Ramos (cell line): ENCODE results near the gene DOCK2.
"Not testable (repeated sequence)": the region's sequence is repeated elsewhere in the genome, so short reads cannot be mapped to it uniquely, and the experiment has no call there.

Experiments
- in situ Hi-C: fragments of 300-500 bp; cut with MboI; formaldehyde crosslinking; loops from one replicate; pipeline ENCODE4 v1.14.3; 2022; ENCODE audit warnings: low sequenced_read_pairs; ENCODE audit not compliant: unreplicated experiment

The DOCK2 gene

DNA sequence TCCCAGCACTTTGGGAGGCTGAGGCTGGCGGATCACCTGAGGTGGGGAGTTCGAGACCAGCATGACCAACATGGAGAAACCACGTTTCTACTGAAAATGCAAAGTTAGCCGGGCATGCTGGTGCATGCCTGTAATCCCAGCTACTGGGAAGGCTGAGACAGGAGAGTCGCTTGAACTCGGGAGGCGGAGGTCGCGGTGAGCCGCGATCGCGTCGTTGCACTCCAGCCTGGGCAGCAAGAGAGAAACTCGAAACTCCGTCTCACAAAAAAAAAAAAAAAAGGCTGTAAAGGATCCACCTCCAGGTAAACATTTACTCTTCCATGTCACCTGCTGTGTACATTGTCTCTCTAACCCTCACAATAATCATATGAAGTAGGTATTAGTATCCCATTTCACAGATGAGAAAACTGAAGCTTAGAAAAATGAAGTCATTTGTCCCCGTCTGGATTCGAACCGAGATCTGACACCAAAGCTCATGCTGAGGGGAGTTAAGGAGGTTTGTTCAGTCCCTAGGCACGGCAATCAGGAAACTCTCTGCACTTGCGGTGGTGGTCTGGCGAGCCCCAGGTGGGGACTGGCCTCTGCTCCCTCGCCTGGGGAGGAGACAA, 494 bp upstream of the DOCK2 start:
- in situ Hi-C loops: no loop called here

DNA sequence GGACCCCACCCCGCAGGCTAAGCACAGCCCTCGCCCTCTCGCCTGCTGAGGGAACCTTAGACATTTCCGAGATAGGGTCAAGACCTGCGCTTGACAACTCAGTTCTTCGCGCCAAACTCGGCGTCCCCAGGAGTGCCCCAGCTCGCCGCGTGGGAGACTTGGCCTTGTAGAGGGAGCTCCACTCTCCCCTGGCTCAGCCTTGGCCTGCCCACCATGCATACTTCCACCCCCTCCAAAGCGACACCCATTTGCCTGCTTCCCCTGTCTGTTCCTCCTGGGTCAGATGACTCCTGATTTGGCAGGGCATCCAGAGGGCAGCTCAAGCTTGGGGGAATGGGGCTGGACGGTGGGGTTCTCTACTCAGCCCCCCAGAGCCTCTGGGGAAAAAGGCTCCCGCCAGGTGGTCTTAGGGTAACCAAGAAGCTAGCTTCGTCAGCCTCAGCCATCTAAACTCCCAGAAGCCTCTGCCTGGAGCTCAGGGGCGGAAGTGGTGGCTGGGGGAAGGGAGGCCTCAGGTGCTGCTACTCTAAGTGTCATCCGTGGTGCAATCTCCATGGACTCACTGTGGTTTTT, 560 bp downstream of the DOCK2 start:
- in situ Hi-C loops: no loop called here

- in situ Hi-C loops: no loop called here
Observed at GRCh38 chr5:169641253-169641652, 4.2 kb downstream of the DOCK2 start.

- in situ Hi-C loops: no loop called here
Observed at GRCh38 chr5:169646856-169647255, 9.8 kb downstream of the DOCK2 start.

- in situ Hi-C loops: no loop called here
Observed at GRCh38 chr5:169647566-169647965, 10.5 kb downstream of the DOCK2 start.

DNA sequence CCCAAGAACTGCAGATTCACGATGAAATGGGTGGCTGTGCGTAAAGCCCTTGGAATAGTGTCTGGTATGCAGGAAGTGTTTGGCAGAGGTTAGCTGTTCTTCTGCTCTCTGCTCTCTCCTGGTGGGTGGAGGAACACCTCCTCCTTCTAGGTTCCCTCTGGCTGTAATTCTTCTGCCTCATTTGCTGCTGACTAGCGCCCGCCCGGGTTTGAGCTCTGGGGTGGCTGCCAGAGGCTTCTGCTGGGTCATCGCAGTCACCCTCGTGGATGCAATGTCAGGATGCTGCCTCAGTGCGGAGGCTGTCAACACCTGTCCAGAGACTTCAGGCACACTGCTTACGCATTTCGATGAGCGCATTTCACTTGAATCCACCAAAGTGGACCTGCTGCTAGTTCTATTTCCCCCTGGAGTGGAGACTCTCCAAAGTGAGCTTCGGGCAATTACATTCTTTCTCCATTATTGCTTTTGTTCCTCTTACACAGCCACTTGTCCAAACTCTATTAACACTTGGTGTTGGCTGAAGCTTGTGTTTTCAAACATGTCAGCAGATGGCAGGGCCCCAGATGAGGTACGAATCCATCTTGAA, 11.7 kb downstream of the DOCK2 start:
- in situ Hi-C loops: no loop called here

DNA sequence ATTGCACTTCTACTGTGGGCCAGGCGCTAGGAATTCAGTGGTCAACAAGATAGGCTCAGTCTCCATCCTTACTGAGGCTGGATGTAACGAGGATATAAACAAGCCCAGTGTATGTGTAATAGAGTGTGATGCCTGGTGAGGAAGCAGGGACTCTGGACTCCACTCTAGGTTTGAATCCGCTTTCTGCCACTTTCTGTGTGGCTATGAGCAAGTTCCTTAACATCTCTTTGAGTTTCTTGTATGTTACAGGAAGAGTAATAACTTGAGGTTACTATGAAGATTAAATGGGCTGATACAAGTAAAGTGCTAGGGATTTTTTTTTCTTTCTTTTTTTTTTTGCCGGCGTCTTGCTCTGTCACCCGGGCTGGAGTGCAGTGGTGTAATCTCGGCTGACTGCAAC, 12.4 kb downstream of the DOCK2 start:
- in situ Hi-C loops: no loop called here

GRCh38 chr5:169650701-169651331, 13.7 kb downstream of the DOCK2 start:
- in situ Hi-C loops: no loop called here

DNA sequence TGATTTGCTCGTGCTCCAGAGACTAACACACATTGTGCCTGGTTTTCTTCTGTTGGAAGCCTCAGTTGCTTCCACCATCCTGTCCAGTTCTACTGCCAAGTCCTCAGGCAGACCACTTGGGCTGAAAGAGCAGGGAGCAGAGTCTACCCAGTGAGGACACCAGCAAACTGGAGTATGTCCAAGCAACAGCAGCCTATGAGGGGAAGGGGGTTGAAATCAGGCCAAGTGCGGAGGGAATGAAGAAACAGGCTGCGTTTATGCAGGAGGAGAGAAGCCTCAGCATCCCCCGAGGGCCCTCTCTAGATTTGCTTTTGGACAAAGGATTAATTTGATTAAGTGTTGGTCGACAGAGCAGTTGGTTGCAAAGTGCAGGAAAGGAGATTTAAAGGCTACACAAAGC, 14.5 kb downstream of the DOCK2 start:
- in situ Hi-C loops: no loop called here

DNA sequence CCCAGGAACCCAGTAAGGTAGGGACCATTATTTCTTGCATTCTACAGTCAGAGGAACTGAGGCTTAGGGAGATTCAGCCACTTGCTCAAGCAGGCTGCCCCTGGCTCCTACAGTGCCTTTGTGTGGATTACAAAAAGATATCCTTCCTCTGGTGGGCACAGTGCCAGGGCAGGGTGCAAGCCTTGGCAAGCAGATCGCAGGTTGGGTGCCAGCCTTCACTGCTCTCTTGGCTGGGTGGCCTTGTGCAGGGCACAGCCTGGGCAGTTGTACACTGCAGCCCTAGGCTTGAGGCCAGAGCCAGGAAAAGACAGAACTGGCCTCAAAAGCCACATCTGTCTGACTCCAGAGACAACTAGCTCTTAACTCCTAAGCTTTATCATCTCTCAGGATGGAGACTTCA, 15.0 kb downstream of the DOCK2 start:
- in situ Hi-C loops: no loop called here

DNA sequence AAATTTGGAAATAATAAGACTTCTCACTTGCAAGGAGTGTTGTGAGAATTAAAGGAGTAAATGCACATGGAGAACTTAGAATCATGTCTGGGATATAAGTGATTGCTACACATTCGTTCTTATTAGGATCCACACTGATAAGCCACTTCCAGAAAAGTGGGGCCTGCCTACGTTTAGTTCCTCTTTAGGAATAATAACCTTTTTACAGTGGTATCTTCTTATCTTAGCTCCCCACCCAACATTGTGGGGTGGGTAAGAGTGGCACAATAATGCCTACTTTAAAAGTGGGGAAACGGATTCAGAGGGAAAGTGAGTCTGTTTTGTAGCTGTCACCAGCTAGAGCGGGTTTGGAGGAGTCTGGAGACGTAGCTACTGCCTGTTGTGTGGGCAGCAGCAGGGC, 16.0 kb downstream of the DOCK2 start:
- in situ Hi-C loops: no loop called here

DNA sequence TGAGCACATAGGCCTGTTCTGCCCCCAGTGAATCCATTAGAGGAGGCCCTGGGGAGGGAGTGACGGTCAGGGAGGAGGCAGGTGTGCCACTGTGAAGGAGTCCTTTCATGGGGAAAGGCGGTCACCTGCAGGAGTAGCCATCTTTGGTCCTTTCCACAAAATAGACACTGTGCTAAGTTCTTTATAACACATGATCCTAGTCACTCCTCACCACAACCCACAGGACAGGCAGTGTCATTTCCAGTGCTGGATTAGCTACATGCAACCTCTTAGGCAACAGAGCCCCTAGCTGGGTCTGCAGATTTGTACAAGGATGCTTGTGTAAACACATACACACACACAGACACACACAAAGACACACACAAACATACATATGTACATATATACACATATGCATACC, 18.3 kb downstream of the DOCK2 start:
- in situ Hi-C loops: no loop called here

DNA sequence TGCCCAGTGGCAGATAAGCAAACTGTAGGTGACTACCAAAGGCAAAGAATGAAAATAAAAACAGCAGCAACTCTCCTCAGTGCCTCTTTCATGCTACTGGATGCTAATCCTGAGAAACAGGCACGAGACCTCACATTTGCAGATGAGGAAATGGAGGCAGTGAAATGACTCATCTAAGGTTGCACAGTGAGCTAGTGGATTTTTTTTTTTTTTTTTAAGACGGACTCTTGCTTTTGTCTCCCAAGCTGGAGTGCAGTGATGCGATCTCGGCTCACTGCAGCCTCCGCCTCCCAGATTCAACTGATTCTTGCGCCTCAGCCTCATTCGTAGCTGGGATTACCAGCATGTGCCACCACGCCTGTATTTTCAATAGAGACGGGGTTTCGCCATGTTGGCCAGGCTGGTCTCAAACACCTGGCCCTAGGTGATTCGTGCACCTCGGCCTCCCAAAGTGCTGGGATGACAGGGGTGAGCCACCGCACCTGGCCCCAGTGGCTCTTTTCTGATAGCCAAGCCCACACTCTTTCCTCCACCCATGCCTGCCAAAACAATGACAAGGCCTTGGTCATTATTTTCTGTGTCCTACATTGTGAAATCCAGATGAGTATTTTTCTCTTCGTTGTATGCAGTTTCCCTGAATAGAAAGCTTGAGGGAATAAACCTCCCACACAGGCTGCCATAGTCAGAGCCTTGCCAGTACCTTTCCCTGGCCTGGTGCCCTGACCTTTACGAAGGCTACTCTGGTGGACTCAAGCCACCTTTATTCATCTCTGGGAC, 19.2 kb downstream of the DOCK2 start:
- in situ Hi-C loops: no loop called here

DNA sequence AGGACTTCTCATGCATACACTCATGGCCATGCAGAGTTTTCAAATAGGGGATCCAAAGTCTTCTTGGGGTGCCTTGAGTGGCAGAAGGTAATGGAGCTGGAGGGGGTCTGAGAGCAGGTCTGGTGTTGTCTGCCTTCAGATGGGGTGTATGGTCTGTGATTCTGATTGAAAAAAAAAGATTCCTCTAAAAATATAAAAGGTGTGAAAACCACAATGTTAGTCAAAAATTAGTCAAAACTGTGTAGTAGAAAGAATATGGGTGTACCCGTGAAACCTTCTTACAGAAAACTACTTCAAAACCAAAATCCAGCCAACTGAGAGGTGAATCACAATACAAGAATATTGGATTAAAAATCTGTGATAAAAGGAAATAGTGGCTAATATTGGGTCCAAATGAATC, 20.1 kb downstream of the DOCK2 start:
- in situ Hi-C loops: no loop called here

DNA sequence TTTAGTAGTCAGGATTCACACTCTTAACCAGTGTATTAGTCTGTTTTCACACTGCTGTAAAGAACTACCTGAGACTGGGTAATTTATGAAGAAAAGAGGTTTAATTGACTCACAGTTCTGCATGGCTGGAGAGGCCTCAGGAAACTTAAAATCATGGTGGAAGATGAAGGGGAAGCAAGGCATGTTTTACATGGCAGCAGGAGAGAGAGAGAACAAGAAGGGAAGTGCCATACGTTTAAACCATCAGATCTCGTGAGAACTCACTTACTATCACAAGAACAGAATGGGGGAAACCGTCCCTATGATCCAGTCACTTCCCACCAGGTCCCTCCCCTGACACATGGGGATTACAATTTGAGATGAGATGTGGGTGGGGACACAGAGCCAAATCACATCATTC, 25.4 kb downstream of the DOCK2 start:
- in situ Hi-C loops: not testable (repeated sequence)

DNA sequence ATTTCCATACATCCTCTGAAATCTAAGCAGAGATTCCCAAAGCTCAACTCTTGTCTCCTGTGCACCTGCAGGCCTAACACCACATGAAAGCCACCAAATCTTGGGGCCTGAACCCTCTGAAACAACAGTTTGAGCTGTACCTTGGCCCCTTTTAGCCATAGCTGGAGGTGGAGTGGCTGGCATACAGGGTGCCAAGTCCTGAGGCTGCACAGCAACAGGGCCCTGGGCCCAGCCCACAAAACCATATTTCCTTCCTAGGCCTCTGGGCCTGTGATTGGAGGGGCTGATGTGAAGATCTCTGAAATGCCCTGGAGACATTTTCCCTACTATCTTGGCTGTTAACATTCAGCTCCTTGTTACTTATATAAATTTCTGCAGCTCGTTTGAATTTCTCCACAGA, 26.5 kb downstream of the DOCK2 start:
- in situ Hi-C loops: no loop called here

GRCh38 chr5:169666365-169666764, 29.3 kb downstream of the DOCK2 start:
- in situ Hi-C loops: no loop called here

DNA sequence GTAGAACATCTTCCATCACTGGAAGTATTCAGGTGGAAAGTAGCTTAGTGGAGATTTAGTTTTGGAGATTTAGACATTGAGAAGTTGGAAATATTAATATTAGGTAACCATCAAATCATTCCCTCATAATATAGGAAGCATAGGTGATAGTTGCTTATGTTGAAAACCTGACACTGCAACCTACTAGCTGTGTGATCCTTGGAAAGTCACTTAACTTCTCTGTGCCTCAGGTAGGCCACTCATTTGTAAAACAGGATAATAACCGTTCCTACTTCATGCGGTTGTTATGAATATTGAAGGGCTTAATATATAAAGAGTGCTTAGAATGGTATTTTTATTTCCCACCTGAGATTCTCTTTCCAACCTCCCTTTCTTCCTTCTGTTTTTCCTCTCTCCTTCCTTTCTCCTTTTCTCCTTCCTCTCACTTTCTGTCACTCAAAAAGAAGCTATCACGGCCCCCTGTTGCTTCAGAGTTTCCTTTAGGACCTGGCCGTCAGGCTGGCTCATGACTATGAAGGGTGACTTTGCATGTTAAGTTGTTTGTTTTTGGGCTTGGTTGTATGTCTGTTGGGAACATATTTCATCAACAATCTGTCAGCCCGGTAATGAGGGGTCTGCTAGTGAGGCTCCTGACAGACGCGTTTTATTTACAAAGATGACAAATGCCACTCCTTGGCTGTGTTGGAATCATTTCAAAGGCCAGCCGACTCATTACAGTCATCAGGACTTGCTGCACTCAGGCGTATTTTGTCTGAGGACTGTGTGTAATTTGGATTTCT, 31.0 kb downstream of the DOCK2 start:
- in situ Hi-C loops: no loop called here

GRCh38 chr5:169668732-169669131, 31.7 kb downstream of the DOCK2 start:
- in situ Hi-C loops: no loop called here
